ENCODE measurements around the gene DHRS1. TPM values are rescaled to one million over a fixed set of nuclear protein-coding genes. Genes with fewer than 3 reads are reported as not detected.

The DHRS1 gene
- total and polyA plus RNA-seq, 2 experiments from 2014 or later = 15.0 to 15.4 TPM

- Mint-ChIP-seq H3K36me3 (ENCODE audit: low read depth) (peaks cover under 1% of the 10 kb centered on the region; the same call in 2 of the 3 replicates), H3K4me1 (peaks cover 7% of the 10 kb centered on the region; the same call in 2 of the 3 replicates)
Measured at GRCh38 chr14:24261969-24262327, 37.6 kb downstream of the DHRS1 start.

More at GRCh38 chr14:24261969-24262327, 37.6 kb downstream of the DHRS1 start:
- no peak overlapping the region for H2AFZ ChIP-seq
- ATAC-seq = no peak
- Mint-ChIP-seq H3K4me3 (no peak overlapping the region), H3K9me3 (no peaks in the 10 kb centered on the region), H3K27ac (no peak overlapping the region), H3K27me3 (ENCODE audit: insufficient read depth, low read depth, poor library complexity) (peaks cover 14% of the 10 kb centered on the region)
- H3K4me3 ChIP-seq = no peak overlapping the region
- no peak for TF ChIP-seq STAT1 (IDR thresholded peaks at IDR 0.05; ENCODE audit: unreplicated experiment)
- TF ChIP-seq EZH2phosphoT487 (IDR thresholded peaks at IDR 0.05; ENCODE audit: unreplicated experiment) = no peak
- no peak for TF ChIP-seq REST (IDR thresholded peaks at IDR 0.05; ENCODE audit: unreplicated experiment)
- no peak for TF ChIP-seq ZNF331 (CRISPR knock-in tag; IDR thresholded peaks at IDR 0.05; ENCODE audit: low read depth)
- no peak for TF ChIP-seq POLR2AphosphoS5 (IDR thresholded peaks at IDR 0.05; ENCODE audit: low read depth)
- no peak for TF ChIP-seq JUNB (IDR thresholded peaks at IDR 0.05; ENCODE audit: unreplicated experiment)
- no peak for TF ChIP-seq ETS1 (IDR thresholded peaks at IDR 0.05)
- no peak for TF ChIP-seq CREB1 (CRISPR knock-in tag; IDR thresholded peaks at IDR 0.05; ENCODE audit: low read depth)
- no peak for TF ChIP-seq CTCF (conservative IDR thresholded peaks at IDR 0.05; ENCODE audit: low read depth in 2 of 2)
- TF ChIP-seq ZNF462 (CRISPR knock-in tag; IDR thresholded peaks at IDR 0.05) = no peak
- no peak for TF ChIP-seq ZNF114 (CRISPR knock-in tag; IDR thresholded peaks at IDR 0.05)
- TF ChIP-seq NANOG (IDR thresholded peaks at IDR 0.05; ENCODE audit: borderline replicate concordance) = no peak
- TF ChIP-seq EZH2 (IDR thresholded peaks at IDR 0.05; ENCODE audit: low read depth, unreplicated experiment) = no peak
- H3K9me2 ChIP-seq (ENCODE audit: insufficient read depth) = no peaks in the 10 kb centered on the region
- no peaks in the 10 kb centered on the region for H3K27me3 ChIP-seq (ENCODE audit: insufficient read depth)
- H3K4me2 ChIP-seq = no peak overlapping the region
- no peak overlapping the region for H3K27ac ChIP-seq (ENCODE audit: low read depth)
- H3K79me2 ChIP-seq (replicated peaks; ENCODE audit: insufficient read depth) = no peaks in the 10 kb centered on the region
- no peaks in the 10 kb centered on the region for H4K20me1 ChIP-seq (replicated peaks; ENCODE audit: insufficient read depth)
- DNase-seq (ENCODE audit: low spot score) = no peak
- no peaks in the 10 kb centered on the region for H3K4me1 ChIP-seq (ENCODE audit: insufficient read depth)
- no peaks in the 10 kb centered on the region for H3K36me3 ChIP-seq (ENCODE audit: insufficient read depth)
- no peaks in the 10 kb centered on the region for H3F3A ChIP-seq (replicated peaks; ENCODE audit: low read depth)

Data from GM23338 (cell line).